ENCODE measurements around the gene SLK.

- TF ChIP-seq, protein P1, sequence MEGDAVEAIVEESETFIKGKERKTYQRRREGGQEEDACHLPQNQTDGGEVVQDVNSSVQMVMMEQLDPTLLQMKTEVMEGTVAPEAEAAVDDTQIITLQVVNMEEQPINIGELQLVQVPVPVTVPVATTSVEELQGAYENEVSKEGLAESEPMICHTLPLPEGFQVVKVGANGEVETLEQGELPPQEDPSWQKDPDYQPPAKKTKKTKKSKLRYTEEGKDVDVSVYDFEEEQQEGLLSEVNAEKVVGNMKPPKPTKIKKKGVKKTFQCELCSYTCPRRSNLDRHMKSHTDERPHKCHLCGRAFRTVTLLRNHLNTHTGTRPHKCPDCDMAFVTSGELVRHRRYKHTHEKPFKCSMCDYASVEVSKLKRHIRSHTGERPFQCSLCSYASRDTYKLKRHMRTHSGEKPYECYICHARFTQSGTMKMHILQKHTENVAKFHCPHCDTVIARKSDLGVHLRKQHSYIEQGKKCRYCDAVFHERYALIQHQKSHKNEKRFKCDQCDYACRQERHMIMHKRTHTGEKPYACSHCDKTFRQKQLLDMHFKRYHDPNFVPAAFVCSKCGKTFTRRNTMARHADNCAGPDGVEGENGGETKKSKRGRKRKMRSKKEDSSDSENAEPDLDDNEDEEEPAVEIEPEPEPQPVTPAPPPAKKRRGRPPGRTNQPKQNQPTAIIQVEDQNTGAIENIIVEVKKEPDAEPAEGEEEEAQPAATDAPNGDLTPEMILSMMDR (IDR thresholded peaks at IDR 0.05), result no peak
- TF ChIP-seq POLR2A (IDR thresholded peaks at IDR 0.05) (no peak), EP300 (IDR thresholded peaks at IDR 0.05) (no peak), POLR2AphosphoS5 (IDR thresholded peaks at IDR 0.05) (no peak)
These were observed 27.4 kb upstream of the SLK start for GRCh38 chr10:103939522-103939921.

Data from upper lobe of left lung (tissue), 4 donors.